HG02798 (cell line): ENCODE measurements around the gene SLC2A8.

Source experiments
- ATAC-seq: cut with Tn5 transposase; IDR thresholded peaks from one replicate; pipeline ENCODE4 v1.9.1; 2021; ENCODE audit warnings: mild to moderate bottlenecking; ENCODE audit not compliant: unreplicated experiment, poor library complexity

Gene SLC2A8

GRCh38 chr9:127396808-127397645, at the start of gene SLC2A8:
Gene SLC2A8 (plus strand): TSS chr9:127397169. CDS start chr9:127397231, 62 bp downstream.
- ATAC-seq, result peak; percentile 95

- ATAC-seq, result no peak
Measured at GRCh38 chr9:127347831-127348776, 48.9 kb upstream of the SLC2A8 start.

- ATAC-seq, result no peak
Measured at GRCh38 chr9:127349483-127350113, 47.4 kb upstream of the SLC2A8 start.

- no peak for ATAC-seq
Measured at GRCh38 chr9:127351182-127352166, 45.5 kb upstream of the SLC2A8 start.

GRCh38 chr9:127353882-127354281, 43.1 kb upstream of the SLC2A8 start:
- ATAC-seq, result no peak

GRCh38 chr9:127356906-127357305, 40.1 kb upstream of the SLC2A8 start:
- ATAC-seq, result no peak

GRCh38 chr9:127358023-127358535, 38.9 kb upstream of the SLC2A8 start:
- no peak for ATAC-seq

GRCh38 chr9:127358770-127359169, 38.2 kb upstream of the SLC2A8 start:
- ATAC-seq, result no peak

GRCh38 chr9:127360250-127360649, 36.7 kb upstream of the SLC2A8 start:
- ATAC-seq, result no peak

- no peak for ATAC-seq
Measured at GRCh38 chr9:127360829-127361228, 36.1 kb upstream of the SLC2A8 start.

GRCh38 chr9:127361561-127361960, 35.4 kb upstream of the SLC2A8 start:
- ATAC-seq, result no peak

- no peak for ATAC-seq
Measured at GRCh38 chr9:127362829-127363228, 34.1 kb upstream of the SLC2A8 start.

GRCh38 chr9:127365461-127365860, 31.5 kb upstream of the SLC2A8 start:
- no peak for ATAC-seq

- ATAC-seq, result no peak
Measured at GRCh38 chr9:127366594-127366993, 30.4 kb upstream of the SLC2A8 start.

- no peak for ATAC-seq
Measured at GRCh38 chr9:127368852-127369402, 28.0 kb upstream of the SLC2A8 start.

- ATAC-seq, result no peak
Measured at GRCh38 chr9:127369428-127369827, 27.5 kb upstream of the SLC2A8 start.

GRCh38 chr9:127370147-127370579, 26.8 kb upstream of the SLC2A8 start:
- ATAC-seq, result no peak

GRCh38 chr9:127370672-127371648, 26.0 kb upstream of the SLC2A8 start:
- ATAC-seq, result no peak
